GM23338 (cell line): Measurements from ENCODE around the gene GPR152.

Experiments
- CREB1 ChIP-seq: fragments of 250-450 bp; sonication (Bioruptor Pico); IDR thresholded peaks from 2 replicates; pipeline ENCODE4 v1.5.0; 2020; ENCODE audit warnings: low read depth, mild to moderate bottlenecking, moderate library complexity
- CTCF ChIP-seq, 2 experiments: fragments of 200-600 bp in 1 of 2; sonication (generic) in 1 of 2; conservative IDR thresholded peaks; 2 replicates each; pipeline versions ENCODE4 v1.5.1 to v1.6.1; 2016 to 2017; ENCODE audit warnings: antibody characterized with exemption in 2 of 2, low read depth in 2 of 2, mild to moderate bottlenecking in 2 of 2, moderate library complexity in 1 of 2
- ETS1 ChIP-seq: IDR thresholded peaks from 2 replicates; pipeline ENCODE4 v1.6.1; 2016; ENCODE audit warnings: antibody characterized with exemption
- EZH2 ChIP-seq: fragments of 200-600 bp; sonication (generic); IDR thresholded peaks from one replicate; pipeline ENCODE4 v1.8.0; 2017; ENCODE audit warnings: antibody characterized with exemption, mild to moderate bottlenecking, low read depth; ENCODE audit not compliant: unreplicated experiment
- POLR2AphosphoS5 ChIP-seq: IDR thresholded peaks from 2 replicates; pipeline ENCODE4 v1.6.1; 2016; ENCODE audit warnings: antibody characterized with exemption, low read depth
- REST ChIP-seq: IDR thresholded peaks from one replicate; pipeline ENCODE4 v1.6.1; 2018; ENCODE audit warnings: antibody characterized with exemption; ENCODE audit not compliant: unreplicated experiment

- TF ChIP-seq CTCF (conservative IDR thresholded peaks at IDR 0.05; ENCODE audit: low read depth in 2 of 2) (no peak), POLR2AphosphoS5 (0 out of 2 replicates have a peak, but pooled peaks have one; percentile 15), EZH2 (no peak), CREB1 (CRISPR knock-in tag) (no peak), ETS1 (no peak), REST (no peak)
These were observed 14.6 kb upstream of the GPR152 start for GRCh38 chr11:67466962-67467771.
